OCI-LY3 (cell line): ENCODE measurements around the gene SLC25A5.
"Not testable (repeated sequence)": the region's sequence is repeated elsewhere in the genome, so short reads cannot be mapped to it uniquely, and the experiment has no call there.

Experiments
- H2AFZ ChIP-seq: fragments of 200-600, 300-600 bp; shearing (Covaris generic); 2 replicates; pipeline ENCODE4 v1.6.0; 2014; ENCODE audit warnings: antibody characterized with exemption, low read depth, low read length
- H3K27ac ChIP-seq: fragments of 200-600, 300-600 bp; sonication (generic); 2 replicates; pipeline ENCODE4 v1.5.1; 2014; ENCODE audit warnings: mild to moderate bottlenecking, low read length, moderate library complexity, mixed read lengths
- H3K27me3 ChIP-seq: fragments of 200-600, 300-600 bp; sonication (generic); 2 replicates; pipeline ENCODE4 v1.6.1; 2014; ENCODE audit warnings: low read depth, low read length, mixed read lengths
- H3K36me3 ChIP-seq: fragments of 200-600, 300-600 bp; sonication (generic); replicated peaks from 2 replicates; pipeline ENCODE3; 2014; ENCODE audit warnings: low read depth, low read length, mixed read lengths
- H3K4me1 ChIP-seq: fragments of 300-600, 200-600 bp; sonication (generic); 2 replicates; pipeline ENCODE4 v1.6.1; 2014; ENCODE audit warnings: low read length, mixed read lengths
- H3K4me2 ChIP-seq: fragments of 200-600, 300-600 bp; sonication (generic); 2 replicates; pipeline ENCODE4 v1.6.1; 2014; ENCODE audit warnings: low read length, mixed read lengths
- H3K4me3 ChIP-seq: fragments of 300-600, 200-600 bp; sonication (generic); 2 replicates; pipeline ENCODE4 v1.5.1; 2014; ENCODE audit warnings: antibody characterized with exemption, mild to moderate bottlenecking, low read length, moderate library complexity
- H3K79me2 ChIP-seq: fragments of 300-600, 200-600 bp; shearing (Covaris generic); 2 replicates; pipeline ENCODE4 v1.6.1; 2014; ENCODE audit warnings: mild to moderate bottlenecking, low read length, mixed read lengths
- H3K9ac ChIP-seq: fragments of 300-600, 200-600 bp; shearing (Covaris generic); 2 replicates; pipeline ENCODE4 v1.6.0; 2014; ENCODE audit warnings: mild to moderate bottlenecking, low read length, moderate library complexity
- H3K9me3 ChIP-seq: fragments of 200-600, 300-600 bp; shearing (Covaris generic); 2 replicates; pipeline ENCODE4 v1.6.1; 2014; ENCODE audit warnings: low read length, mixed read lengths; ENCODE audit not compliant: insufficient read depth
- H4K20me1 ChIP-seq: fragments of 200-600, 300-600 bp; sonication (generic); 2 replicates; pipeline ENCODE4 v1.6.1; 2016; ENCODE audit warnings: low read length, mixed read lengths; ENCODE audit not compliant: insufficient read depth
- CTCF ChIP-seq: fragments of 200-600, 300-600 bp; sonication (generic); IDR thresholded peaks from 2 replicates; pipeline ENCODE4 v1.5.1; 2014; ENCODE audit warnings: antibody characterized with exemption, low read length, low read depth
- EZH2phosphoT487 ChIP-seq: fragments of 200-600 bp; shearing (Covaris generic); IDR thresholded peaks from 2 replicates; pipeline ENCODE4 v1.6.1; 2018; ENCODE audit warnings: antibody characterized with exemption, mixed run types, low read depth

The SLC25A5 gene

DNA sequence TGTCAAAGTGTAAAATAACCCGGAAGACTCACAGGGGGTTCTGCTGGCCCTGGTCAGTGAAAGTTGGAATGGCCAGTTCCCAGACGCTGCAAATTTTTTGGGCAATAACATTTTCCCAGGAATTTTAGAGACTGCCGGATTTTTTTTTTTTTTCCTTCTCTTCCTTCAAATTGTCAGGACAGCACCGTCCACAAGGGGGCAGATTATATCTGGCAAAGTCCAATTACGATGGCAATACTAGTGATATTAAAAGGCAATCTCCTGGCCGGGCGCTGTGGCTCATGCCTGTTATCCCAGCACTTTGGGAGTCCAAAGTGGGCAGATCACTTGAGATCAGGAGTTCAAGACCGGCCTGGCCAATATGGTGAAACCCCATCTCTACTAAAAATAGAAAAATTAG lies 20.5 kb downstream of the SLC25A5 start:
- Histone ChIP-seq H3K4me1 (no peaks in the 10 kb centered on the region), H2AFZ (no peak overlapping the region), H3K27ac (no peak overlapping the region), H3K9me3 (no peaks in the 10 kb centered on the region), H3K79me2 (no peaks in the 10 kb centered on the region), H3K36me3 (no peaks in the 10 kb centered on the region), H3K9ac (no peak overlapping the region), H3K4me3 (no peak overlapping the region), H4K20me1 (no peaks in the 10 kb centered on the region), H3K4me2 (no peak overlapping the region), H3K27me3 (no peaks in the 10 kb centered on the region)
- no peak for TF ChIP-seq EZH2phosphoT487
- TF ChIP-seq CTCF: peak; percentile 59

- Histone ChIP-seq H3K4me2 (no peak overlapping the region), H3K36me3 (no peaks in the 10 kb centered on the region), H3K4me1 (no peaks in the 10 kb centered on the region), H3K4me3 (no peak overlapping the region), H3K9ac (no peak overlapping the region), H3K79me2 (no peaks in the 10 kb centered on the region), H3K27me3 (no peaks in the 10 kb centered on the region), H4K20me1 (no peaks in the 10 kb centered on the region), H3K9me3 (no peaks in the 10 kb centered on the region), H2AFZ (no peak overlapping the region), H3K27ac (no peak overlapping the region)
- TF ChIP-seq CTCF (no peak), EZH2phosphoT487 (no peak)
These were observed 21.2 kb downstream of the SLC25A5 start for GRCh38 chrX:119489212-119490074.

GRCh38 chrX:119492463-119492862 lies 24.2 kb downstream of the SLC25A5 start:
- H3K36me3 ChIP-seq: no peaks in the 10 kb centered on the region
- no peak overlapping the region for H3K9ac ChIP-seq
- no peak for TF ChIP-seq EZH2phosphoT487
- TF ChIP-seq CTCF: no peak
- no peak overlapping the region for H3K4me3 ChIP-seq
- H3K4me2 ChIP-seq: no peak overlapping the region
- H3K9me3 ChIP-seq: no peaks in the 10 kb centered on the region
- no peaks in the 10 kb centered on the region for H3K4me1 ChIP-seq
- no peak overlapping the region for H2AFZ ChIP-seq
- H3K27ac ChIP-seq: no peak overlapping the region
- H3K79me2 ChIP-seq: no peaks in the 10 kb centered on the region
- H3K27me3 ChIP-seq: no peaks in the 10 kb centered on the region
- no peaks in the 10 kb centered on the region for H4K20me1 ChIP-seq

- not testable (repeated sequence) for H4K20me1 ChIP-seq, H3K27ac ChIP-seq, H3K4me2 ChIP-seq, H3K4me1 ChIP-seq, H3K79me2 ChIP-seq, H3K4me3 ChIP-seq, H3K27me3 ChIP-seq, H3K9ac ChIP-seq, H2AFZ ChIP-seq, H3K9me3 ChIP-seq, H3K36me3 ChIP-seq
These were observed 25.7 kb downstream of the SLC25A5 start for GRCh38 chrX:119493851-119494495.
